Stimulated activated CD4-positive, alpha-beta T cell treated with anti-CD3 and anti-CD28 coated beads, Interleukin-1b, Interleukin-23, amount 100 ng/mL, for 48 hours (primary cell): ENCODE measurements around the gene WT1.

ENCODE experiments used
- DNase-seq: peaks from one replicate; pipeline ENCODE4 v3.0.0-alpha.2; 2020

Gene WT1

GRCh38 chr11:32420937-32421901, 14.1 kb downstream of the WT1 start:
- no peak for DNase-seq

DNA sequence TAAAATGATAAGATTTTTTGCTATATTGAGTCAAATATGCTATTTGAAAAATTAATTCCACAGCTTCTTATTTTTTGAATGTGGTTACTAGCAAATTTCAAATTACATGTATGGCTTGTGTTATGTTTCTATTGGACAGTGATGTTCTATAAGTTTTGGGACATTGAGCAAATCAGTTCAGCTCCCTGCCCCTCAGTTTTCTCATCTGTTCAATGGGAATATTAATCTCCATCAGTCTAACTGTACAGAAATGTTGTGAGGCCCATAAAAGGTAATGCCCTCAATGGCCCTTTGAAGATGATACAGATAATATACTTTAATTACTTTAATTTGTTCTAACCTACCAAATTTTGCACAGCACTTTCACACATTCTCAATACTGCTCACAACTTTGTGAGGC, 15.2 kb downstream of the WT1 start:
- no peak for DNase-seq

GRCh38 chr11:32418836-32419235, 16.5 kb downstream of the WT1 start:
- DNase-seq, result no peak

DNA sequence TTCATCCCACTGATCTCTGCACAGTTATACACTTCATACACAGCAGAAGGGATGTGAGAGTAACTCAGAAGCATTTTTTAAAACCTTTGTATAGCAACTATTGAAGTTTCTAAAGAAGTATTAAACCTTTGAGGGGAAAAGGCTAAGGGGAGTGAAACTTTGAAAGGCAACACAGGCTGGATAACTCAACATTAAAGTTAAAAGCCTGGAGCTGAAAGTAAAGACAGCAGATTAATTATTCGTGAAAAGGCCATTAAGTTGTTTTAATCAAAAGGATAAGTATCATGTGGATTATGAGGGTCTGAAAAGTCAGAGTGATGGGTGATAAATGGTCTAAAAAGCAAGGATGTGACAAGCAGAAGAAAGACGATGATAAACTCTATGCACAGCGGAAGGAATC, 17.5 kb downstream of the WT1 start:
- DNase-seq, result no peak

- DNase-seq, result no peak
These were observed 19.0 kb downstream of the WT1 start for GRCh38 chr11:32416301-32416700.

GRCh38 chr11:32414925-32415324, 20.4 kb downstream of the WT1 start:
- no peak for DNase-seq

DNA sequence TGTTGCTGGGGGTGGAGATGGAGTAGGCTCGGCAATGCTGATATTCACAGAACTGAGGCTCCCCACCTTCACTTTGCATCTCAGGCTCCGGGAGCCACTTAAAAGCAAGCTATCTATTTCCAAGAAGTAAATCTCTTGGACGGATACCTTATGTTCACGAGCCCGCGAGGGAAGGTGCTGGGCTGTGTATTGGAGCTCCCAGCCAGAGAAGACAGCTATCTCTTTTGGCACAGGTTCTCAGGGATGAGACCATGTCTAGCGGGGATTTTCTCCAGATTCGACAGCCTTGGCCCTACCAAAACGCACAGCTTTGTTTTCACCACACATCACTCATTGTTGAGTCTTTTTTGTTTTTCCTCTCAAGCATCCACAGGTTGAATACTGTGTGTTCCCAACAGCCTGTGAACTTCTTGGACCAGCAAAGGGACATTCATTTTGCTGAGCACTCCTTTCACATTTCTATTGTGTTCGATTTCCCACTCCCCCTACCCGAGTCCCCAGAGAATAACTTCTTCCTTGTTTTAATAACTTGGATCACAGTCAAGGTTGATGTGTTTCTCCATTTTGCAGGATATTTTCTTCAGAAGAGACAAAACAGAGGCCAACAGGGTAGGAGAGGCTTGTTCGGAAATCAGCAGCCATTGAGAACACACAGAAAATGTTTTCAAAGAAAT, 23.3 kb downstream of the WT1 start:
- DNase-seq, result no peak

DNA sequence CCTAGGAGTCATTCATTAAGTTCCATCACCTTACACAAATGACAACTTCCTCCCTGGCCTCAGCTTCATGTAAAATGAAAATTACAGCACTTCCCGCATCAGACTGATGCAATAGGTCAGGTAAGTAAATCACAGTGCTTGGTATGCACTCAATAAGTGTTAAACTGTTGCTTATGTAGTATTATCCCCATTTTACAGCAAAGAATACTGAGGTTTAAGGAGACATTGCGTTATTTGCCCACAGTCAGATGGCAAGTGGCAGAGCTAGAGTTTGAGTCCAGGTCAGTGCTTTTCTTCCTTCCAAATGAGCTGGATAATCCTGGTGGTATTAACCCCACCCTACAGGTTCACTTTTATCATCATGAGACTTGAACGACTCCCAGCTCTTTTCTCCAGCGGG, 29.7 kb downstream of the WT1 start:
- no peak for DNase-seq

GRCh38 chr11:32402836-32403235, 32.5 kb downstream of the WT1 start:
- no peak for DNase-seq

GRCh38 chr11:32400670-32401369, 34.5 kb downstream of the WT1 start:
- DNase-seq, result no peak

- DNase-seq, result no peak
These were observed 35.1 kb downstream of the WT1 start for GRCh38 chr11:32400196-32400595.

DNA sequence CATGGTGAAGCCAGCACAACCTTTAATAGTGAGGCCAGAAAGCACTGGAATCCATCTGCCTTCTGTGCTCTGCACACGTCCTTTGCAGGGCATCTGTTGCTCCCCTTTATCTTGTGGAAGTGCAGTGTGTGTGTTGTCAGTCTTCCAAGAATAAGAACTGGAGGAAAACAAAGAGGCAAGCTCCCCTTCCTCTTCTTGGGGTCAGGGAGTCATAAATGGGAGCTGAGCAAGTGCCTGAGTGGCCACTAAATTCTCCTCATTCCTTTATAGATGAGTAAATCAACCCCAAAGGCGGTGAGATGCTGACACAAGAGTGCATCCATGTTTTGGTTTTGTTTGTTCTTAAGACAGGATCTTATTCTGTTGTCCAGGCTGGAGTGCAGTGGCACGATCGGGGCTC, 38.3 kb downstream of the WT1 start:
- no peak for DNase-seq

DNA sequence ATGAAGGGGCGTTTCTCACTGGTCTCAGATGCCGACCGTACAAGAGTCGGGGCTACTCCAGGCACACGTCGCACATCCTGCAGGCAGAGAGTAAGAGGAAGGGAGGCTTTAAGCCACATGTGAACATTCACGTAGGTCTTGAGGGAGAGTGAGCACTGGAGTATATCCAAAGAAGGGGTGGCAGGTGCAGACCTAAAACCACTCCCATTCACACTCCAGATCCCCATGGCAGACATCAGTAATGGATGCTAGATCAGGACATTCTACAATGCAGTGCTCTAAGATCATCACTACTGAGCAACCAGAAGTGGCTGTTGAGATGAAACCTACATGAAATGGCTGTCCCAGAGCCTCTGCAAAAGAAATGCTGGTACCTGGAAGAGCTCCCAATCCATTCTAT, 39.0 kb downstream of the WT1 start:
- DNase-seq, result no peak

DNA sequence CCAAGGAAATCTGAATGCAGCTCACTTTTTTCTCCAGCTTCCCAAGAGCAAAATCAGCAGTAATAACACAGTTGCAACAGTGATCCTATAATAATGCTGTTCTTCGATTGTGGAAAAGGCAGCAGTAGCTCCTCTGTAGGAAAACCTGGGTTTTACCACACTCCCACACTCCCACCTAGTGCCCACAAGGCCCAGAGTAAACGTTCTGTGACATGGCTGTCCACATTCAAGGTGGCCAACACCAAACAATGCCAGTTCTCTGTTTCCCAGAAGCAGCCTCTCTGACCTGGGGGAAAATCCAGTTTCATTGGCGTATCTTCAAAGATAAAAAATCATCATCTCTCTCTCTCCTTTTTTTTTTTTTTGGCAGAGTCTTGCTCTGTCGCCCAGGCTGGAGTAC, 40.2 kb downstream of the WT1 start:
- no peak for DNase-seq

DNA sequence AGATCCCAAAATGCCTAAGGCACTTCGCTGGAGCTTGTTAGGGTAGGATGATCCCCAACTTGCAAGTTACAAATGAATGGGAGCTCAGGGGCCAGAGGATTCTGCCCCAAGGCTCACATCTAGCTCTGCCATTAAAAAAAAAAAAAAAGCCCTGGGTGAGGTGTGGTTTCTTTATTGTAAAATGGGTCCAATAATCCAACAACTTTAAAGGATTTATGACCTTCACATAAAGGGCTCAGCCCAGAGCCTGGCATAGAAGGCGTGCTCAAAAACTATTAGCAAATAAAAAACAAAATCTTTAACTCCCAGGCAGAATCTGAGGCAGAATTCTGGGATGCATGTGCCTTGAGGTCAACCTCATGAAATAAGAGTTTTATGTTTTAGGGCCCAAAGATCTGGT, 42.5 kb downstream of the WT1 start:
- no peak for DNase-seq

DNA sequence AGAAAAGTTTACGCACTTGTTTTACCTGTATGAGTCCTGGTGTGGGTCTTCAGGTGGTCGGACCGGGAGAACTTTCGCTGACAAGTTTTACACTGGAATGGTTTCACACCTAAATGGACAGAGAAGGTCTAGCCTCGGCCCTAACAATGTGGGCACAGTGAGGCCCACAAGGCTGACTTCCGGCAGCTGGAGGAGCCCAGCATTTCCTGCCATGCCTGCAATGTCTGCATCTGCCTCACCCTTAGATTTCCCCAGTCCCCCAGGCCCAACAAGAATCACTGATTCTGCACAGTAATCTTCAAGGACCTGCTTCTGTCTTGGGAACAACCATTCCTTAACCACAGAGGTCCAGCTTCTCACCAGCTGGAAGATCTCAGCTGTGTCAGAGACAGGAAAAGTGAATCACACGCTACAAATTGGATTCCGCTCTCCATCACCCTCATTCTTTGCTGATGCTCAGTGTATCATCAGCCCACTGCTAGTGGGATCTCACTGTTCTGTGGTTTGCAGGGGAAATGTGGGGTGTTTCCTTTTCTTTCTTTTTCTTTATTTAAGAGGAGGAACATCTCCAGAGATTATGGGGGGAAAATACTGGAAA, 43.3 kb downstream of the WT1 start:
- DNase-seq, result no peak

DNA sequence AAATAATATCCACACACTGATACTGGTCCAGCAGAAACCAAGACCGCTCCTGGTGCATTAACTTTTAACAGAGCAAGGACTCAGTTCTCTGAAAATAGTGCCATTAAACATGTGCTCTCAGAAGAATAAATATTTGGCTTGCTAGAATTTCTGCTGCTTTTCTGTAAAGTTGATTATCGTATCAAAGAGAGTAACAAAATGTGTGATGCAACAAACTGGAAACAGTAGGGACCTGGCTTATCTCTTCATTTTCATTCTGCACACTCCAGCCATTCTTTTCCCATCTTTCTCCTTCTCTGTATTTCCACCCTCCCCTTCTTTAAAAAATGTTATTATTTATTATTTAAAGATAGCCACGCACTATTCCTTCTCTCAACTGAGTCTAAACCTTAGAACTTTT, 43.9 kb downstream of the WT1 start:
- DNase-seq, result no peak

DNA sequence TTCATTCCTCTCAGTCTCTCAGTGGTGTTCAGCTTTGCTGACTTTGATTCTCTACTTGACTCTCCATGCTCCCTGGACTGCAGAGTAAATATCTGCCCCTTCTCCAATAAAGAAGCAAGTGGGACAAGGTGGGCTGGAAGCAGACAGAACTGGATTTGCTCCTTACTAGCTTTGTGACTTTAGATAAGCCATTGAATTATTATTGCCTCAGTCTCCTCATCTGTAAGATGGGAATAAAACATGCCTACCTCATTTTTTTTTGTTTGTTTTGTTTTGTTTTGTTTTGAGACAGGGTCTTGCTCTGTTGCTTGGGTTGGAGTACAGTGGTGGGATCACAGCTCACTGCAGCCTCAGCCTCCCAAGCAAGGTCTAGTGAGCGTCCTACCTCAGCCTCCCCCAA, 44.6 kb downstream of the WT1 start:
- no peak for DNase-seq

- DNase-seq, result no peak
These were observed 46.2 kb downstream of the WT1 start for GRCh38 chr11:32388871-32389770.

GRCh38 chr11:32388365-32388764, 47.0 kb downstream of the WT1 start:
- DNase-seq, result no peak

- DNase-seq, result no peak
These were observed 47.9 kb downstream of the WT1 start for GRCh38 chr11:32387411-32387810.

GRCh38 chr11:32386770-32387377, 48.5 kb downstream of the WT1 start:
- DNase-seq, result no peak
